ENCODE measurements around the gene EMP3.
"Not testable (repeated sequence)": the region's sequence is repeated elsewhere in the genome, so short reads cannot be mapped to it uniquely, and the experiment has no call there.

Gene EMP3, protein sequence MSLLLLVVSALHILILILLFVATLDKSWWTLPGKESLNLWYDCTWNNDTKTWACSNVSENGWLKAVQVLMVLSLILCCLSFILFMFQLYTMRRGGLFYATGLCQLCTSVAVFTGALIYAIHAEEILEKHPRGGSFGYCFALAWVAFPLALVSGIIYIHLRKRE

DNA sequence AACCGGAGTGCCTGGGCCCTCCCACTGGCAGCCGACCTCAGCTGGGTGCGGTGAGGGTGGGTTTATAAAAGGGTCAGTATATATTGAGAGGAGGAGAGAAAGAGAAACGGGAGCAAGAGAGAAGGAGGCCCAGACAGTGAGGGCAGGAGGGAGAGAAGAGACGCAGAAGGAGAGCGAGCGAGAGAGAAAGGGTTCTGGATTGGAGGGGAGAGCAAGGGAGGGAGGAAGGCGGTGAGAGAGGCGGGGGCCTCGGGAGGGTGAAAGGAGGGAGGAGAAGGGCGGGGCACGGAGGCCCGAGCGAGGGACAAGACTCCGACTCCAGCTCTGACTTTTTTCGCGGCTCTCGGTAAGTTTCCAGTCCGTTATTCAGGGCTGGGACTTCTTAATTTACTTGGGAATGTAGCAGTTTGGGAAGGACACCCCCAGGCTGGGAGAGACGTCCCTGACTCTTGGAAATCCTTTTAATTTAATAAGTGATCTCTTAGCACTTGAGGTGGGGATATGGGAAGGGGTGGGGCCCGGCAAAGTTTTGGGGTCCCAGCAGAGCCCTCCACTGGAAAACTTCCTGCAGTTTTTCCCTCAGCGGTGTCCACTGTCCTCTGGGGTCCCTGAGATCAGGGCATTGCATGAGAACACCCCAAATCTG is at the start of gene EMP3:
Gene EMP3, plus strand, starts transcription at position 288 of the 646 bp plus-strand sequence. CDS start 1,293 bp downstream, outside the sequence.
- DNase-seq = peak; percentile 84

DNA sequence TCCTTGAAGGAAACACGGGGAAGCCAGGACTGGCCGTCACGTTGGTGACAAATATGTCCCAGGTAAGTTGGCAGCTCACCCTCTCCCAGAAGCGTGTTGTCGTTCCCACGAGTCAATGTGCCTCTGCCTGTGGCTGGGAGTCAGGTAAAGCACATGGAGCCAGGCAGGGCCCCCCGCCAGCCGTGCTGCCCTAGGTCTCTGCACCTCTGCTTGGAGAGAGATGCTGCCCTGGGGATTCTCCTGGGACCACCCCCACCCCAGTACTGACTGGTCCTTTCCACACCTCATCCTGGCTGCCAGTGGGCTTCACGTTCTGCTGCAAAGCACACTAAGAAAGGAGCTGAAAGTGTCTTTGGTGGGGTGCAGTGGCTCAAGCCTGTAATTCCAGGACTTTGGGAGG is 45.6 kb upstream of the EMP3 start:
- DNase-seq = no peak

DNA sequence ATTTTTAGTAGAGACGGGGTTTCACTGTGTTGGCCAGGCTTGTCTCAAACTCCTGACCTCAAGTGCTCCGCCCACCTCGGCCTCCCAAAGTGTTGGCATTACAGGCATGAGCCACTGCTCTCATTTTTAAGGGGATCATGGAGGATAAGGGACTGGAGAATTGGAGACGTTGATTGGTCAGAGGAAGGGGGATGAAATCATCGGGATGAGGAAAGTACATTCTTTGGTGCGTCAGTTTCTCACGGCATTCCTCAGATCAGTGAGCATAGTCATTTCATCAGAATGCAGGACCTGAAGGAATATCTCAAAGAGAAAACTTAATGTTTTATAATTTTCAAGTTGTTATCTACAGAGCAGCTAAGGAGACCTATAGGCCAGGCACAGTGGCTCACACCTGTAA is 41.4 kb upstream of the EMP3 start:
- no peak for DNase-seq

DNA sequence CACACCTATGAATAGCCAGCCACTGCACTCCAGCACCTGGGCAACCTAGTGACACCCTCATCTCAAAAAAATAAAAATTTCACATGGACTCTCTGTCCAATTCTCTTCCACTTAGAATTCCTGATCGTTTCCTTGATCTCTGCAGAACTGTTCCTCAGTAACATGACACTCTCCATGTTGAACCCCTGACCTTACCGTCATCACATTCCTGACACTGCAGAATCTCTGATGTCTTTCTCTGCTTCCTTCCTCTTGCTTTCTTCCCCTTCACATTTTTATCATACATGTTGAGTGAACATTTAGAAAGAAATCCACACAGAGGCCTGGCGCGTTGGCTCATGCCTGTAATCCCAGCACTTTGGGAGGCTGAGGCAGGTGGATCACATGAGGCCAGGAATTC is 40.5 kb upstream of the EMP3 start:
- no peak for DNase-seq

DNA sequence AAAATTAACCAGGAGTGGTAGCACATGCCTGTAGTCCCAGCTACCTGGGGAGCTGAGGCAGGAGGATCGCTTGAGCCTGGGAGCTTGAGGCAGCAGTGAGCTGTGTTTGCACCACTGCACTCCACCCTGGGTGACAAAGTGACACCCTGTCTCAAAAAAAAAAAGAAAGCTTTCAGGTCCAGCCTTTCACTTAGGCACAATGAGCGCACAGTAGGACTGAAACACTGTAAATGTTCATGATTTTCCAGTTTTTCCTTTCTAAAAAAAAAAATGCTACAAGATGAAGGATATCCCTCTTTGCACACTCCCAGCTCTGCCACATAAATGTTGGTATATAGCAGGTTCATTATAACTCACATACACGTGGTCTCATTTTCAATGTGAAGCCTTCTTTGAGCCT is 37.6 kb upstream of the EMP3 start:
- no peak for DNase-seq

DNA sequence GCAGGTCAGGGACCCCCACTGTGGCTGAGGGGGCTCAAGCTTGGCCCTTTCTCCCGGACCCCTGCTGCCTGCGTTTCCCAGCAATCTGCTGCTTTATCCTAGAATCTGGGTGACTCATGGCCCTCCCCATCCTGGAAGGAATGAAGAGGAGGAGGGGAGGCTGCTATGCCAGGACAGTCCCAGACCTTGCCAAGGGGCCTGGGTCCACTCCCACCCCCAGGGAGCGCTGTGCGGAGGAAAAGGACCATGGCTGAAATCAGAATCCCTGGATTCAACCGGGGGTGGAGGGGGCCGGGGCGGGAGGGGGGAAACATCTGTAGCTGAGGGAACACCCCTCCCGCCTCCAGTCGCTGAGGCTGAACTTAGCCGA is 35.0 kb upstream of the EMP3 start:
- no peak for DNase-seq

DNA sequence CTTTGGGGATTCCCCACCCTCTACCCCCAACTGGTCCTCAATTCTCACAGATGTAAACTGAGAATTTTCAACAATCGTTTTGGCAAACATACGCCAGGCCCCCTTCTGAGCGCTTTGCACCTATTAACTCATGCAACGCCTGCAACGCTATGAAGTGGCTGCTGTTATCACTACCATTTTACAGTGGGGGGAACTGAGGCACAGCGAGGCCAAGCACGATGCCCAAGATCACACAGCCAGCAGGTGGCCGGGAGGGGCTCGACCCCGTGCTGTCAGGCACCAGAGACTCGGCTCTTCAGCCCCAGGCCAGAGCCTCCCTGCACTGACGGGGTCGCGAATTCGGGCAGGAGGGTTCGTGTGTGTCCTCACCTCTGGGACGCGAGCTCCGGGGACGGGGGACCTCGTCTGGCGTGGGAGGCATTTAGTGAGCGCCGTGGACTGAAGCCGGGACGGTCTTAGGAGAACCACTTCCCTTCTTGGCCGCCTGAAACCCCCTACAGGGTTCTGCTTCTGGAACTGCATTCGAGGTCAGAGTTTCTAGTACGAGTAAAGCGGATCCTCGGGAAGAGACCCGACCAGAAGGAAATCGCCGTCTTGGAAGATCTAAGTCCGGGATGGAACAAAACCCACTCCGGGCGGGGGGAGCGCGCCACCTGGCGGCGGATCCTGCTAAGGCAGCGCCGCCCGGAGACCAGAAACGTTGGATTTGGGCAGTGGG is 34.4 kb upstream of the EMP3 start:
- peak; percentile 66 for DNase-seq

DNA sequence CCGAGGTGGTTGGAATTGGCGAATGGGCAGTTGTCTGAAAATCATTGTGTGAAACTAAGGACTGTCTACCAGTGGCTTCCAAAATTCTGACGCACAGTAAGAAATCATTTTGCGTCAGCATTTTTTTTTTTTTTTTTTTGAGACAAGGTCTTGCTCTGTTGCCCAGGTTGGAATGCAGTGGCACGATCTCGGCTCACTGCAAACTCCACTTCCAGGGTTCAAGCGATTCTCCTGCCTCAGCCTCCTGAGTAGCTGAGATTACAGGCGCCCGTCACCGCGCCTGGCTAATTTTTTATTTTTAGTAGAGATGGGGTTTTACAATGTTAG is 33.9 kb upstream of the EMP3 start:
- DNase-seq = not testable (repeated sequence)

DNA sequence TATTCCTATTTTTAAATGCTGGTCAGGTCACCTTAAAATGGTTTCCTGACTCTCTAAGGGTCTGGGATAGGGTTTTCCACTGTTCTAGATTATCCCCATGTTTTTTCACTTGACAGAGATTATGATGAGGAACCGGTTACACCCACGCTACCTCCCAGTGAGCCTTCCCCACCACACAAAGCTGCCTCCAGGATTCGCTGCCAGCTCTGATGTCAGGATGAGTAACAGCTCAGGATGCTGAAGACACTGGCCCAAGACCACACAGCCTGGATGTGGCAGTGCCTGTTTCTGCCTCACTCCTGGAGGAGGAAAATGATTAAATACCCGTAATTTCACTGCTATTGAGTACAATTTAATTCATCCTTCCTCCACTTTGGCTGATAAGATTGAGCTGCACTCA is 32.6 kb upstream of the EMP3 start:
- no peak for DNase-seq

DNA sequence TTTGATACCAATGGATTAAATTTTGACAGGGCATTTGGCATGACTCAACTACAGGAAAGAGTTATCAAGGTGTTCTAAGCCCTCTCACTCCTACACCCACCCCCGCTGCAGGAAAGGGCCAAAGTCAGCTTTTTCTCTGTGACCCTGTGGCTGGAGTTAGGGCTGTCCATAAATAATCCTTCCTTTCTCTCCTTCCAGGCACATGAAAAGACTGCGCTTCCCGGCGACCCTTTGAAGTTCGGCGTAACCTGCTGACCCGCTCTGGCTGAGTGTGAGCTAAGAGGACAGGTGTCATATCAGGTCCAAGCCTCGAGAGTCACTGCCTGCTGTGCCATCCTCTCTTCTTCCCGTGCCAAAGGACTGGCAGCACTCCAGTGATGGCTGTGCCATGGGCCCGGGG is 29.9 kb upstream of the EMP3 start:
- DNase-seq = no peak

DNA sequence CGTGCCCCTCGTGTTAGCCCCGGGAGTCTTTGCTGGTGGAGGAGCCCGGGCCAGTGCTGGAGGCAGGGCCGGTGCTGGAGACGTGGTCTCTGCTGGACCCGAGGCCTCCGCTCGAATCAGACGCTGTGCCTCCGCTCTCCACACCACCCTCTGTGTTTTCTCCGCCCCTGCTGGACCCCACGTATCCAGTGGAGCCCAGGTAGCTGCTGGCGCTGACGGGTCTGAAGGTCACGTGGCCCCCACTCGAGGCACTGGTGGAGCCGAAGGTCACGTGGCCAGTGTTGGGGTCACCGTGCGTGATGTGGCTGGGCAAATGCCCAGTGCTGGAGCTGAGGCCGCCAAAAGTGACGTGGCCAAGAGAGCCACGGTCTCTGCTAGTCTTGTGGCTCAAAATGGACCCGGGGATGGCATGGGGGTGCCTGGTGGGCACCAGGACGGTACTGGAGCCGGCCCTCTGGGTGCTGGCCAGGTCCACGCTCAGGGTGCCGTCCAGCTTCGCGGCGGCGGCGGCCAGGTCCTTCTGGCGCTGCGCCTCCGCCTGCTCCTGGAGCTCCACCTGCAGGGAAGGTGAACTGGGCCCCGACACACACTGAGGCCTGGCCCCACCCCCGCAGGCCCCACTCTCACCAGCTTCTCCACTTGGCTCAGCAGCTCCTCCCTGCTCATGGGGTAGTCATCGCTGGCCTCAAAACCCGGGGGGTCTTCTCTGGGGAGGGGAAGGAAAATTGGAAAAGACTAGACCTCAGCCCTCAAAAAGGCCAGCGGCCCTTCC is 28.2 kb upstream of the EMP3 start:
- DNase-seq = no peak

DNA sequence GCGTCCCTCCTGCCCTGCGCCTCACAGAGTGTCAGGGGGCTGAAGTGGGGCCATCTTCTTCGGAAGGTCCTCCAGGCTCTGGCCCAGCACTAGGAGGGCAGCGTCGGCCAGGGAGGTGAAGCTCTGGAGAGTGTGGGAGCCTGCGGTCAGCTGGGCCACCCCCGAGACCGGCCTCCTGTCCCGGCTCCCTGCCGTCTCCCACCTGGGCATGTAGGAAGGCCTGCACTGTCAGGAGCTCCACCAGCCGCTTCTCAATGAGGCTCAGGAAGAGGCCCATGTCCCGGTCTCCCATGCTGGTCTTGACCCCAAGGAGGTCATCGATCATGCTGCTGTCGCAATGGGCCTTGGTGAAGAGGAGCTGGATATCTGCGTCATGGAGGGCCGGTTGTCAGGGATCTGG is 27.4 kb upstream of the EMP3 start:
- DNase-seq = no peak

DNA sequence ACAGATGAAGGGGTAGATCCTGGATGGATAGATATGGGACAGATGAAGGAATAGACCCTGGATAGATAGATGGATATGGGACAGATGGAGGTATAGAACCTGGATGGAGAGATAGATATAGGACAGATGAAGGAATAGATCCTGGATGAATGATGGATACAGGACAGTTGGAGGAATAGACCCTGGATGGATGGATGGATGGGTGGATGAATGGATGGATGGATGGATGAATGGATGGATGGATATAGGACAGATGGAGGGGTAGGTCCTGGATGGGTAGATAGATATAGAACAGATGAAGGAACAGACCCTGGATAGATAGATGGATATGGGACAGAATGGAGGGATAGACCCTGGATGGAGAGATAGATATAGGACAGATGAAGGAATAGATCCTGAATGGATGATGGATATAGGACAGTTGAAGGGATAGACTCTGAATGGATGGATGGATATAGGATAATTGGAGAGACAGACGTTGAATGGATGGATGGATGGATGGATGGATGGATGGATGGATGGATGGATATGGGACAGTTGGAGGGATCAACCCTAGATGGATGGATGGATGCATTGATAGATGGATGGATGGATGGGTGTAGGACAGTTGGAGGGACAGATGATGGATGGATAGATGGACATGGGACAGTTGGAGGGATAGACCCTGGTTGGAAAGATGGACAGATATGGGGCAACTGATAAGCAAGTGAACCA is 23.3 kb upstream of the EMP3 start:
- DNase-seq = no peak

DNA sequence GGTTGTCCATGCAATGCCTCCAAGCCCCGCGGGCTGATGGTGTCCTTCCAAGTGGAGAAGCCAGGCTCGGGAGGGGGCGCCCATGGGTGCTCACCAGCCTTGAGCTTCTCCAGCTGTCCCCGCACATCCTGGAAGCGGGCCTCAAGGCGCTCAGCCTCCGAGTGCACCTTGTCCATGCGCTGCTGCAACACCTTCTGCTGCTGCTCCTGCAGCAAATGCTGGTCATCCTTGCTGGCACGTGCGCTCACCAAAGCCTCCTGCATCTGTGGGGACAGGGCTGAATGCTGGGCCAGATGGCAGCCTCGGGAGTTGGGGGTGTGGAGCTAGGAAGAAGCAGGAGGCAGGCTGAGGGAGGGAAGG is 22.8 kb upstream of the EMP3 start:
- DNase-seq = no peak

DNA sequence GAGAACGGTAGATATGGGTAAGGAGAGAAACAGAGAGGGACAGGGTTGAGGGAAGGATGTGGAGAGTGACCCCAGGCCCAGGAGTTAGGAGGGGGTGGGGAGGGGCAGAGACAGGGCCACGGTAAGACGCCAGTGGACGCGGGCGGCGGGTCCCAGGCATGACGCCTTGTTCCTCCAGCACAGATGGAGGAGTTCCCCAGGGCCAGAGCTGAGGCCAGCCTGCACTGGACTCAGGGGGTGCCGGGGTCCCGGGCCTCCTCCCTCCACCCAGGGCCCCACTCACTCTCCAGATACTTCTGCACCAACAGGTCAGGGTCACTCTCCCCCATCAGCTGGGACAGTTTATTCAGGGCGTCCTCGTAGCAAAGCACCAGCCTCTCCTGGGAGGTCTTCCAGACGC is 22.0 kb upstream of the EMP3 start:
- no peak for DNase-seq

DNA sequence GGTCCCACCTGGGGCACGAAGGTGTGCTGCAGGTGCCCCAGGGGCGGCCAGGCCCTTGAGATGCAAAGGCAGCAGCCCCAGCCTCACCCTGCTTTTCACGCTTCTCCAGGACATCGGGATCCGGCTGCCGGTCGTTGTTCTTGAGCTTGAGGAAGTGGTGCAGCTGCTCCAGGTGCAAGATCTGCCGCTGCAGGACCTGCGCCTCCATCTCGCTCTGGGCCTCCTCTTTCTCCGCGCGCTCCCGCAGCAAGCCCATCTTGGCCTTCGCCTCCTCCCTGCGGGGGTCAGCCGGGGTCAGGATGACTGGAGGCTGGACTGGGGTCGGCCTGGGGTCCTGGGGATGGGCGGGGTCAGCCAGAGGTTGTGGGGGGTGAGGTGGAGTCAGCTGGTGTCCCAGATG is 21.5 kb upstream of the EMP3 start:
- no peak for DNase-seq

DNA sequence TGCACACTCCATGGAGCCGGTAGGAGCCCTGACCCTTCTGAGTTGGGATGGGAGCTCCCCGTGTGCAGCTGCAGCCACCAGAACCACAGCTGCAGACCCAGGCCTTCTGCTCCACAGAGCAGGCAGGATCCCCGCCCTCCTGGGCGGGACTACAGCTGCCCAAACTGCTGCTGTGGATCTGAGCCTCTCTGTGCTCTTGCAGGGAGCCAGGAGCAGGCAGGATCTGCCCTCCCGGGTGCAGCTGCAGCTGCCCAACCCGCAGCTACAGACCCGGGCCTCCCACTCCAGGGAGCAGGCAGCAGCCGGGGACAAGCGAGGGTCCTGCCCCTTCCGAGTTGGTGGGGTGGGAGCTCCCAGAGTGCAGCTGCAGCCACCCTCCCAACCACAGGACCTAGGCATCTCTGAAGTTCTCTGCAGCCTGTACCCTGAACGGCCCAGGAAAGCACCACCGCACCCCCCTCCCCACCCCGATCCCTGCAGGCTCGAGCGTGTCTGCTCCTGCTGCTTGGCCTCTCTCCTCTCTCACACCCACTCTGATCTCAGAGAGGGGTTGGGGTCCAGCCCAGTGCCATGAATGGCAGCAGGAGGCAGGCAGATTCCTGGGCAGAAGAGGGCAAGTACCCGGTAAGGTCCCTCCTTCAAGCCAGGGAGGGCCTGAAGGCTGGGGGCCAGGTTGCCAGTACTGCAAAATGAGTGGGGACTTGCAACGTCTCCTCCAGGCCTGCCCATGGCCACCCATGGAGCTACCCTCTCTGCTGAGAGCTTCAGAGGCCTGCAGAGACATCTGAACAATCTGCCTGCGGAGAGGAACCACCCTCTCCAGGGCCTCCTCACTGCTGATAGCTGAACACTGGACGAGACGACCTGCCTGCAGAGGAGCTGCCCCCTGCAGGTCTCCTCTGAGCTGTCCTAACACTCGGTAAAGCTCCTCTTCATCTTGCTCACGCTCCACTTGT is 16.4 kb upstream of the EMP3 start:
- DNase-seq = no peak

DNA sequence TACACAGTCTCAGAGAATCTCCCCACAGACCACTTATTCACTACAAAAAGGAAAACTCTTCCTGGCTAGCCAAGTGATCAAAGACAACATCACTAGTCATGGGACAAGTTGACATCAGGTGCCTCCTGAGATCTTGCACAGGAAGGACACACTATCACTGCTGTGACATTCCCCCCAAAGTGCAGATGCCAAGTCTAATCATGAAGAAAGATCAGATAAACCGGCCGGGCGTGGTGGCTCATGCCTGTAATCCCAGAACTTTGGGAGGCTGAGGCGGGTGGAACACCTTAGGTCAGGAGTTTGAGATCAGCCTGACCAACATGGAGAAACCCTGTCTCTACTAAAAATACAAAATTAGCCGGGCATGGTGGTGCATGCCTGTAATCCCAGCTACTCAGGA is 15.6 kb upstream of the EMP3 start:
- not testable (repeated sequence) for DNase-seq

DNA sequence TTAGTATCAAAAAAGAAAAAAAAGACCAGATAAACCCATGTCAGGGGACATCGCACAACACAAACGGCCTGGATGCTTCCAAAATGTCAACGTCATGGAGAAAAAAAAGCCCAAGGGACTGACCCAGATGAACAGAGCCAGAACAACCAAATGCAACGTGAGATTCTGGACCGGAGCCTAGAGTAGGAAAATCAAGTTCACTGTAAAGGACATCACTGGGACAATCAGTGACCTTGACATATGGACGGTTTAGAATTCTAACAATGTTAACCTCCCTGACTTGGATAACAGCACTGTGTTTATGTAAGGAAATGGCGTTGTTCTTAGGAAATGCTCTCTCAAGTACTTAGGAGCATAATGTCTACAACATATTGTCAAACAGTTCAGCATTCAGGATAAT is 15.1 kb upstream of the EMP3 start:
- no peak for DNase-seq

DNA sequence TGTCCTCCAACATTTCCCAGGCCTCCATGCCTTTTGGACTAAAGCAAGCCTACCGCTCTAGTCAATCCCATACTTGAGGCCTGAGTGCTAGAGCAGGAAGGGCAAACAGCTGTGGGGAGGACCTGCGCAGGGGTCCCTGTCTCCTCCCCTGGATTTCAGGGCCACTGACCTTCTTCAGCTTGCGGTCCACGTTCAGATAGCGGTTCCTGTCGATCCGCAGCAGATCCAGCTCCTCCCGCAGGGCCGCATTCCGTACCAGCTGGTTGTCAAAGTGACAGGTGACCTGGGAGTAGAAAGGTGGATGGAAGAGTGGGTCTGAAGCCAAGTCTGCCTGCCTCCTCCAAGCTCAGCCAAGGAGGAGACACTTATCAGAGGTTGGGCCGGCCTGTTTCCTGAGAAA is 14.0 kb upstream of the EMP3 start:
- no peak for DNase-seq

DNA sequence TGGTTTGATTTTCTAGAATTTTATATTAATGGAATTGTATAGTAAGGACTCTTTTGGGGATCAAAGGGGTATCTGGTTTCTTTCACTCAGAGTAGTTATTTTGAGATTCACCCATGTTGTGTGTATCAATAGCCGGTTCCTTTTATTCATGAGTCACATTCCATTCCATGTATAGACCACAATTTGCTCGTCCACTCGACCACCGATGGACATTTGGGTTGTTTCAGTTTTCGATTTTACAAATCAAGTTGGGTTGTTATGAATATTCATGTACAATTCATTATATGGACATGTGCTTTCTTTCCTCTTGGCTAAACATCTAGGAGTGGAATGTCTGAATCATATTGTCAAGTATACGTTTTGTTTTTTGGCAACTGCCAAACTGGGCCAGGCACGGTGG is 9.6 kb upstream of the EMP3 start:
- DNase-seq = no peak

DNA sequence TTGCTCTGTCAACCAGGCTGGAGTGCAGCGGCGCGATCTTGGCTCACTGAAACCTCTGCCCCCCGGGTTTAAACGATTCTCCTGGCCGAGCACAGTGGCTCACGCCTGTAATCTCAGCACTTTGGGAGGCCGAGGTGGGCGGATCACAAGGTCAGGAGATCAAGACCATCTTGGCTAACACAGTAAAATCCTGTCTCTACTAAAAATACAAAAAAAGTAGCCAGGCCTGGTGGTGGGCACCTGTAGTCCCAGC is 7.7 kb upstream of the EMP3 start:
- DNase-seq = not testable (repeated sequence)
